ENCODE results near the gene BASP1. TPM values are rescaled to one million over a fixed set of nuclear protein-coding genes. Genes with fewer than 3 reads are reported as not detected.

BASP1 gene
- total and polyA plus RNA-seq, 10 of the 15 experiments (the other 5 are each of a cell fraction or from before 2014, with no cell fraction given) = 27.3 to 190 (median 102) TPM

GRCh38 chr5:17177501-17178372, 39.7 kb upstream of the BASP1 start:
- intact Hi-C loops (cut with micrococcal nuclease; ENCODE audit: unreplicated experiment) (no loop called here), in situ Hi-C loops (cut with MboI) (no loop called here)
- ChIA-PET CTCF (interaction anchor here (0.5 to 1.0 kb wide), 2 partner anchors 47 to 255 kb away, joined by 3 read pairs; no protein-coding TSS in a partner anchor), RAD21 (ENCODE audit: unreplicated experiment) (no interaction called here), POLR2A (no interaction called here), SMC1A (ENCODE audit: uncharacterized antibody, unreplicated experiment) (interaction anchor here (0.6 kb wide), 1 partner anchor 201 kb away, joined by 3 read pairs; no protein-coding TSS in a partner anchor)
- H3K27me3 ChIP-seq (replicated peaks in 1 of 2; ENCODE audit: control insufficient read depth in 2 of 2, insufficient read depth in 2 of 2, low read length in 1 of 2) = no peaks in the 10 kb centered on the region
- FAIRE-seq (no peak), ATAC-seq (no peak), DNase-seq (ENCODE audit: low read depth, low spot score) (no peak)
- 55% methylated on average over 6 of the region's 6 CpGs for WGBS (ENCODE audit: insufficient coverage, insufficient replicate concordance, low lambda C conversion rate, missing lambda C conversion rate)
- no peaks in the 10 kb centered on the region for H3K79me2 ChIP-seq (ENCODE audit: control insufficient read depth, insufficient read depth, low read length)
- H3K27ac ChIP-seq (ENCODE audit: control insufficient read depth, insufficient read depth) = no peak overlapping the region
- no TSS peak for BruUV-seq (replicated peaks)
- no peak overlapping the region for H3K4me2 ChIP-seq (ENCODE audit: control insufficient read depth, insufficient read depth)
- H3K9ac ChIP-seq (ENCODE audit: control insufficient read depth, insufficient read depth, low read length) = no peak overlapping the region
- no peaks in the 10 kb centered on the region for H3K9me3 ChIP-seq (replicated peaks; ENCODE audit: control insufficient read depth, insufficient read depth, low read length)
- TF ChIP-seq ETV6 (conservative IDR thresholded peaks at IDR 0.05 in 1 of 2, IDR thresholded peaks at IDR 0.05 in 1 of 2; ENCODE audit: borderline replicate concordance in 1 of 2, low read depth in 1 of 2) = no peak
- TF ChIP-seq POU2F2 (IDR thresholded peaks at IDR 0.05; ENCODE audit: borderline replicate concordance, low read depth, low read length) = no peak
- no peak for TF ChIP-seq MAX (IDR thresholded peaks at IDR 0.05; ENCODE audit: low read depth, low read length)
- TF ChIP-seq HDAC2 (IDR thresholded peaks at IDR 0.05) = no peak
- TF ChIP-seq MEF2A (IDR thresholded peaks at IDR 0.05; ENCODE audit: insufficient read depth, low read depth, low read length) = no peak
- no peak for TF ChIP-seq ZBTB11 (CRISPR knock-in tag; IDR thresholded peaks at IDR 0.05)
- no peak for TF ChIP-seq SMAD5 (IDR thresholded peaks at IDR 0.05; ENCODE audit: low read depth)
- TF ChIP-seq LARP7 (IDR thresholded peaks at IDR 0.05) = no peak
- H3K4me3 ChIP-seq = no peak overlapping the region
- H2AFZ ChIP-seq (ENCODE audit: control insufficient read depth, low read depth, low read length) = no peak overlapping the region
- no peaks in the 10 kb centered on the region for H3K4me1 ChIP-seq (ENCODE audit: control insufficient read depth, insufficient read depth, low read length)
- no peaks in the 10 kb centered on the region for H3K36me3 ChIP-seq (ENCODE audit: control insufficient read depth in 2 of 2, insufficient read depth in 2 of 2, low read length in 1 of 2)
- no peaks in the 10 kb centered on the region for H4K20me1 ChIP-seq (ENCODE audit: control insufficient read depth, insufficient read depth)
